Stimulated activated memory B cell treated with anti-CD40 and anti-IgM and Interleukin-4, amounts not matched to agents 10 μg/mL and 1 μg/mL and 100 μg/mL, for 72 hours (primary cell): ENCODE results near the gene ZNF491.
"Not testable (repeated sequence)": the region's sequence is repeated elsewhere in the genome, so short reads cannot be mapped to it uniquely, and the experiment has no call there.

ENCODE experiments used
- ATAC-seq: fragments of 150-1000 bp; cut with Tn5 transposase; 2 replicates; pipeline ENCODE4 v1.10.0; 2021
- H3K27ac Mint-ChIP-seq: one replicate; pipeline ENCODE4 v1.8.0; 2022; ENCODE audit warnings: mild to moderate bottlenecking, mixed read lengths
- H3K27me3 Mint-ChIP-seq: one replicate; pipeline ENCODE4 v1.8.0; 2022; ENCODE audit warnings: mixed read lengths
- H3K36me3 Mint-ChIP-seq: one replicate; pipeline ENCODE4 v1.8.0; 2022; ENCODE audit warnings: mixed read lengths
- H3K4me1 Mint-ChIP-seq: one replicate; pipeline ENCODE4 v1.8.0; 2022; ENCODE audit warnings: mixed read lengths
- H3K4me3 Mint-ChIP-seq: one replicate; pipeline ENCODE4 v1.8.0; 2022; ENCODE audit warnings: mild to moderate bottlenecking, moderate library complexity, mixed read lengths
- H3K9me3 Mint-ChIP-seq: one replicate; pipeline ENCODE4 v1.8.0; 2022; ENCODE audit warnings: mixed read lengths

ZNF491 gene

GRCh38 chr19:11781295-11782057 is 16.8 kb upstream of the ZNF491 start:
- Mint-ChIP-seq H3K27me3 (no peaks in the 10 kb centered on the region), H3K4me3 (no peak overlapping the region), H3K36me3 (peaks cover 81% of the 10 kb centered on the region), H3K27ac (no peak overlapping the region), H3K9me3 (peaks cover 18% of the 10 kb centered on the region), H3K4me1 (no peaks in the 10 kb centered on the region)
- no peak for ATAC-seq

- no peak overlapping the region for H3K27ac Mint-ChIP-seq
- peaks cover 58% of the 10 kb centered on the region for H3K36me3 Mint-ChIP-seq
- H3K27me3 Mint-ChIP-seq, result no peaks in the 10 kb centered on the region
- H3K4me3 Mint-ChIP-seq, result no peak overlapping the region
- no peak for ATAC-seq
- no peaks in the 10 kb centered on the region for H3K4me1 Mint-ChIP-seq
- peaks cover 25% of the 10 kb centered on the region for H3K9me3 Mint-ChIP-seq
Measured at GRCh38 chr19:11783767-11784166, 14.6 kb upstream of the ZNF491 start.

GRCh38 chr19:11784356-11784755 is 14.0 kb upstream of the ZNF491 start:
- H3K4me3 Mint-ChIP-seq, result no peak overlapping the region
- ATAC-seq, result no peak
- H3K9me3 Mint-ChIP-seq, result peaks cover 25% of the 10 kb centered on the region
- peaks cover 52% of the 10 kb centered on the region for H3K36me3 Mint-ChIP-seq
- no peaks in the 10 kb centered on the region for H3K4me1 Mint-ChIP-seq
- H3K27ac Mint-ChIP-seq, result no peak overlapping the region
- no peaks in the 10 kb centered on the region for H3K27me3 Mint-ChIP-seq

DNA sequence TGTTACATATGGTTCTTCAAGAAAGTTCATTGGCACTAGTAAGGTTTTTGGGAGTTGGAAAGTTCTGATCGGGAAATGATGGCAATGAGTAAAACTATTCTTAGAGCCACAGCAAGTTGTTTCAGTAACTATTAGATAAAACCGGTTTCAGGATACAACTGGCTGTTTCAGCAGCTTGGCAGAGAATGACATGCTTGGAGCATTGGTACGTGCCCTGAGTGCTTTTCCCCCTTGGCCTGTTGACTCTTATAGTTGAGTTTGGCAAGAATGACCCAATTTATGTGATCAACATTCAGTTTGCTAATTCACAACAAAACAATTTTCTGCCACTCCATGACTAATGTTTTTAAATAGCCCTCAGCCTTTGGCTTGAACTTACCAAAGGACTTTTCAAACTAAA is 10.8 kb upstream of the ZNF491 start:
- Mint-ChIP-seq H3K4me1 (no peaks in the 10 kb centered on the region), H3K27me3 (no peaks in the 10 kb centered on the region), H3K9me3 (peaks cover 22% of the 10 kb centered on the region), H3K27ac (no peak overlapping the region), H3K4me3 (no peak overlapping the region), H3K36me3 (peaks cover 28% of the 10 kb centered on the region)
- ATAC-seq, result no peak

DNA sequence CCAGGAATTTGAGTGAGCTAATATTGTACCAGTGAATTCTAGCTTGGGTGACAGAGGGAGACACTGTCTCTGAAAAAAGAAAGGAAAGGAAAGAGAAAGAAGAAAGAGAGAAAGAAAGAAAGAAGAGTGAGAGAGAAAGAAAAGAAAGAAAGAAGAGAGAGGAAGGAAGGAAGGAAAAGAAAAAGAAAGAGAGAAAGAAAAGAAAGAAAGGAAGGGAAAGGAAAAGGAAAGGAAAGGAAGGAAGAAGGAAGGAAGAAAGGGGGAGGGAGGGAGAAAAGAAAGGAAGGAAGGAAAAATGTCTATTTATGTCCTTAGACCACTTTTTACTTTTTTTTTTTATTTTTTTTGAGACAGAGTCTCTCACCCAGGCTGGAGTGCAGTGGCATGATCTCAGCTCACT is 5.4 kb upstream of the ZNF491 start:
- H3K9me3 Mint-ChIP-seq, result peaks cover 17% of the 10 kb centered on the region
- ATAC-seq, result no peak
- H3K36me3 Mint-ChIP-seq, result no peaks in the 10 kb centered on the region
- H3K4me3 Mint-ChIP-seq, result no peak overlapping the region
- H3K27me3 Mint-ChIP-seq, result no peaks in the 10 kb centered on the region
- peaks cover 16% of the 10 kb centered on the region for H3K4me1 Mint-ChIP-seq
- no peak overlapping the region for H3K27ac Mint-ChIP-seq

DNA sequence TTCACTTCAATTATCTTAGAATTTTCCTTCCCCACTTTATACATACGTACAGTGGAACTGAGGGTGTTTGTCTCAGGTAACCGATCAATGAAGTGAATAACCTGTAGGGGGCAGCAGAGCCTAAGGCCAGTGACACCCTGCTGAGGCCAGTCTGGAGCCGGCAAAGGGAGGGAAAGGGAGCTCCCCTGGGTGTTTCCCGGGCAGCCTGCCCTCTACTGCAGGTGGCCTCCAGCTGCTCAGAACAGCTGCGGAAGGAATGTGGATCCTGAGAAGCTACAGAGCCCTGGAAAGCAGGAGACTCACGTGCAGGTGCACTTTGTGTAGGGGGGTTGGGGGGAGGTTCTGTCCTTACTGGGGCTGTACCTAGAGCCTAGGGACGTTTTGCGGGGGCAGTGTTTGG is 832 bp upstream of the ZNF491 start:
- Mint-ChIP-seq H3K4me1 (peaks cover 24% of the 10 kb centered on the region), H3K27me3 (no peaks in the 10 kb centered on the region), H3K9me3 (peaks cover 10% of the 10 kb centered on the region), H3K36me3 (no peaks in the 10 kb centered on the region), H3K27ac (peak overlapping the region; percentile 83), H3K4me3 (peak overlapping the region; percentile 96)
- ATAC-seq, result peak; percentile 77

DNA sequence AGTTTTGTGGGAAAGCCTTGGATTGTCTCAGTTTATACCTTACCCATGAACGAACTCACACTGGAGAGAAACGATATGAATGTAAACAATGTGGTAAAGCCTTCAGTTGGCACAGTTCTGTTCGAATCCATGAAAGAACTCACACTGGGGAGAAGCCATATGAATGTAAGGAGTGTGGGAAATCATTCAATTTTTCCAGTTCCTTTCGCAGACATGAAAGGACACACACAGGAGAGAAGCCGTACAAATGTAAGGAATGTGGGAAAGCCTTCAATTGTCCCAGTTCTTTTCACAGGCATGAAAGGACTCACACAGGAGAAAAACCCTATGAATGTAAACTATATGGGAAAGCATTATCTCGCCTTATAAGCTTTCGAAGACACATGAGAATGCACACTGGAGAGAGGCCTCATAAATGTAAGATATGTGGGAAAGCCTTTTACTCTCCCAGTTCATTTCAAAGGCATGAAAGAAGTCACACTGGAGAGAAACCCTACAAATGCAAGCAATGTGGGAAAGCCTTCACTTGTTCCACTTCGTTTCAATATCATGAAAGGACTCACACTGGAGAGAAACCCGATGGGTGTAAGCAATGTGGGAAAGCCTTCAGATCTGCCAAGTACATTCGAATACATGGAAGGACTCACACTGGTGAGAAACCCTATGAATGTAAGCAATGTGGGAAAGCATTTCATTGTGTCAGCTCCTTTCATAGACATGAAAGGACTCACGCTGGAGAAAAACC is 8.2 kb downstream of the ZNF491 start:
- no peak for ATAC-seq
- Mint-ChIP-seq H3K36me3 (peaks cover 9% of the 10 kb centered on the region), H3K27me3 (no peaks in the 10 kb centered on the region), H3K4me1 (no peaks in the 10 kb centered on the region), H3K4me3 (no peak overlapping the region), H3K27ac (no peak overlapping the region), H3K9me3 (peaks cover 7% of the 10 kb centered on the region)

- peaks cover 7% of the 10 kb centered on the region for H3K9me3 Mint-ChIP-seq
- no peaks in the 10 kb centered on the region for H3K4me1 Mint-ChIP-seq
- peaks cover 9% of the 10 kb centered on the region for H3K36me3 Mint-ChIP-seq
- no peak overlapping the region for H3K4me3 Mint-ChIP-seq
- no peaks in the 10 kb centered on the region for H3K27me3 Mint-ChIP-seq
- no peak for ATAC-seq
- no peak overlapping the region for H3K27ac Mint-ChIP-seq
Measured at GRCh38 chr19:11807099-11807380, 8.7 kb downstream of the ZNF491 start.

DNA sequence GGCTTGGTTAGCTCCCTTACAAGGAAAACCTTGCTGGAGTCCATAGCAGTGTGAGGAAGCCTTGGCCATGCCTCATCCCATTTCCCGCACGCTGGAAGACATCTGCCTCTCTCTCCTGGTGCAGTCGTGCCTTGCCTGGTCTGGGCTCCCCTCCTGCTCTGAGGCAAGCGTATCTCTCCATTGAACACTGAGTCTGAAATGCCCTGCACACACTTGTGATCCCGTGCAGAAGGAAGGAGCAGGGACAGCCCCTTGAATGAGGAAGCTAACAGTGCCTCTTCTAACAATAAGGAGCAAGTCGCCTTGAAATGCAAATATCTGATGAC is 15.3 kb downstream of the ZNF491 start:
- peak overlapping the region; percentile 90 for H3K4me3 Mint-ChIP-seq
- H3K27ac Mint-ChIP-seq, result peak overlapping the region; percentile 88
- no peaks in the 10 kb centered on the region for H3K9me3 Mint-ChIP-seq
- peaks cover 24% of the 10 kb centered on the region for H3K4me1 Mint-ChIP-seq
- no peaks in the 10 kb centered on the region for H3K27me3 Mint-ChIP-seq
- H3K36me3 Mint-ChIP-seq, result no peaks in the 10 kb centered on the region
- peak; percentile 73 for ATAC-seq

GRCh38 chr19:11814029-11814699 is 15.8 kb downstream of the ZNF491 start, which contains the start of gene ZNF440:
Gene ZNF440, plus strand, starts transcription at chr19:11814273. Its CDS starts 175 bp downstream, at chr19:11814448.
- ATAC-seq, result peak; percentile 100
- Mint-ChIP-seq H3K36me3 (no peaks in the 10 kb centered on the region), H3K27ac (peak within 1 kb of the TSS; percentile 88), H3K27me3 (no peaks in the 10 kb centered on the region), H3K9me3 (no peaks in the 10 kb centered on the region), H3K4me1 (peaks cover 24% of the 10 kb centered on the region), H3K4me3 (peak within 1 kb of the TSS; percentile 90)

DNA sequence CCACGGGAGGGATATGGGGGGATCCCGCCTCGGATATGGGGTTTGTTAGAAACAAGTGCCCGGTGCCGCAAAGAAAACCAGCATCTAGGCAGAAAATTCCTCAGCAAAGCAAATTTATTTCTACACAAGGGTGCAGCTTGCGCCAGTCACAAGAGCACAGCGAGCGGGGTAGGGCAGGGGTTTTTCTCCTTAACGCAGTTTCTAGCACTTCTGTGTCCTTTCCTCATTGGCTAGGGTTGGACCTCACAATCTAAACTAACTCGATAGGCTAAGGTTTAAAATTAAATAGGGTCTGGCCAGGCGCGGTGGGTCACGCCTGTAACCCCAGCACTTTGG is 16.3 kb downstream of the ZNF491 start:
- ATAC-seq, result no peak
- Mint-ChIP-seq H3K27ac (peak overlapping the region; percentile 88), H3K27me3 (no peaks in the 10 kb centered on the region), H3K4me3 (peak overlapping the region; percentile 90), H3K36me3 (no peaks in the 10 kb centered on the region), H3K9me3 (no peaks in the 10 kb centered on the region), H3K4me1 (peaks cover 24% of the 10 kb centered on the region)

GRCh38 chr19:11821474-11822109 is 23.3 kb downstream of the ZNF491 start:
- Mint-ChIP-seq H3K27ac (no peak overlapping the region), H3K4me3 (no peak overlapping the region), H3K36me3 (peaks cover 31% of the 10 kb centered on the region), H3K9me3 (peaks cover 3% of the 10 kb centered on the region), H3K27me3 (no peaks in the 10 kb centered on the region), H3K4me1 (peaks cover 24% of the 10 kb centered on the region)
- ATAC-seq, result no peak

GRCh38 chr19:11828957-11829876 is 30.9 kb downstream of the ZNF491 start:
- Mint-ChIP-seq H3K9me3 (peaks cover 19% of the 10 kb centered on the region), H3K4me1 (peaks cover 16% of the 10 kb centered on the region), H3K36me3 (peaks cover 59% of the 10 kb centered on the region), H3K27ac (peak overlapping the region; percentile 24)
- ATAC-seq, result peak; percentile 78
- H3K27me3 Mint-ChIP-seq, H3K4me3 Mint-ChIP-seq: not testable (repeated sequence)

DNA sequence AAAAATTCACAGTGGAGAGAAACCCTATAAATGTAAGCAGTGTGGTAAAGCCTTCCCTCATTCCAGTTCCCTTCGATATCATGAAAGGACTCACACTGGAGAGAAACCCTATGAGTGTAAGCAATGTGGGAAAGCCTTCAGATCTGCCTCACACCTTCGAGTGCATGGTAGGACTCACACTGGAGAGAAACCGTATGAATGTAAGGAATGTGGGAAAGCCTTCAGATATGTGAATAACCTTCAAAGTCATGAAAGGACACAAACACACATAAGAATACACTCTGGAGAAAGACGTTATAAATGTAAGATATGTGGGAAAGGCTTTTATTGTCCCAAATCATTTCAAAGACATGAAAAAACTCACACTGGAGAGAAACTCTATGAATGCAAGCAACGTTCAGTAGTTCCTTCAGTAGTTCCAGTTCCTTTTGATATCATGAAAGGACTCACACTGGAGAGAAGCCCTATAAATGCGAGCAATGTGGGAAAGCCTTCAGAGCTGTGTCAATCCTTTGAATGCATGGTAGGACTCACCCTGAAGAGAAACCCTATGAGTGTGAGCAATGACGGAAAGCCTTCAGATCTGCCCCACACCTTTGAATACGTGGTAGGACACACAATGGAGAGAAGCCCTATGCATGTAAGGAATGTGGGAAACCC is 34.1 kb downstream of the ZNF491 start:
- H3K9me3 Mint-ChIP-seq, result peaks cover 16% of the 10 kb centered on the region
- no peak overlapping the region for H3K4me3 Mint-ChIP-seq
- no peak overlapping the region for H3K27ac Mint-ChIP-seq
- H3K4me1 Mint-ChIP-seq, result peaks cover 16% of the 10 kb centered on the region
- H3K27me3 Mint-ChIP-seq, result no peaks in the 10 kb centered on the region
- no peak for ATAC-seq
- H3K36me3 Mint-ChIP-seq, result peaks cover 53% of the 10 kb centered on the region
